ENCODE results near the gene IGFL3. TPM values are rescaled to one million over a fixed set of nuclear protein-coding genes. Genes with fewer than 3 reads are reported as not detected.

Gene IGFL3
- not detected in 2 replicates for total RNA-seq

GRCh38 chr19:46124638-46125115, at the start of gene IGFL3:
IGFL3 (minus strand) TSS chr19:46124688; CDS start chr19:46124649, 39 bp downstream.

GRCh38 chr19:46147791-46148288, 23.4 kb upstream of the IGFL3 start, which contains the start of gene IGFL2:
IGFL2 (plus strand) TSS chr19:46148238; CDS start chr19:46148279, 41 bp downstream.

Other genes with a start within 250 kb of the IGFL3 start
- 16.6 and 18.0 TPM in 2 replicates for gene IRF2BP1, start 238.5 kb downstream of the IGFL3 start, total RNA-seq
- gene MYPOP, start 222.1 kb downstream of the IGFL3 start, total RNA-seq, result 0.76 and 0.86 TPM in 2 replicates
- gene NANOS2, start 209.9 kb downstream of the IGFL3 start, total RNA-seq, result not detected in 2 replicates
- gene NOVA2, start 150.8 kb downstream of the IGFL3 start, total RNA-seq, result 3.7 and 6.4 TPM in 2 replicates
- 3.6 and 5.6 TPM in 2 replicates for gene CCDC61, start 129.2 kb downstream of the IGFL3 start, total RNA-seq
- gene PGLYRP1, start 101.6 kb downstream of the IGFL3 start, total RNA-seq, result not detected in 2 replicates
- not detected in 2 replicates for gene IGFL4, start 83.7 kb downstream of the IGFL3 start, total RNA-seq
- gene IGFL2, start 23.6 kb upstream of the IGFL3 start, total RNA-seq, result not detected in 2 replicates
- gene IGFL1, start 105.1 kb upstream of the IGFL3 start, total RNA-seq, result not detected in 2 replicates
- 5.6 and 10.7 TPM in 2 replicates for gene HIF3A, start 172.4 kb upstream of the IGFL3 start, total RNA-seq
- 69.5 and 78.3 TPM in 2 replicates for gene PPP5C, start 222.4 kb upstream of the IGFL3 start, total RNA-seq